Activated CD4-positive, CD25-positive, alpha-beta regulatory T cell treated with anti-CD3 and anti-CD28 coated beads, Interleukin-2, amount 50 U/mL, for 72 hours (primary cell): ENCODE data around the gene LPAR1.

Source experiments
- DNase-seq: peaks from one replicate; pipeline ENCODE4 v3.0.0; 2021

LPAR1 gene

DNA sequence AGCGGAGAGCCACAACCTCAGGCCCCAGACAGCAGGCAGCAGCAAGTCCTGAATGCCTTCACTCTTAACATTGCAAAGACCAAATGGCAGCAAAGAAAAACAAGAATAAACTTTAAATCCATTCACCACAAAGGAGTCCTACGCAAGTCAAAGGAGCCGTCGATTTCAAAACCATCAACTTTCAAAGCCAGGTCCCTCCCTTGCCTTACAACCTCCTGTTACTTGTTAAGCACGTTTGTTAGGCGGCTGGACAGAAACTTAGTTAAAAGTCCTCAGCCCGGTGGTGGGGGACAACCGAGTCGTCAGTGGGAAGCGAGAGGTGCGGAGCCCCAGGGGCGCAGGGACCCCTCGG lies 938 bp downstream of the LPAR1 start:
- DNase-seq: no peak

DNA sequence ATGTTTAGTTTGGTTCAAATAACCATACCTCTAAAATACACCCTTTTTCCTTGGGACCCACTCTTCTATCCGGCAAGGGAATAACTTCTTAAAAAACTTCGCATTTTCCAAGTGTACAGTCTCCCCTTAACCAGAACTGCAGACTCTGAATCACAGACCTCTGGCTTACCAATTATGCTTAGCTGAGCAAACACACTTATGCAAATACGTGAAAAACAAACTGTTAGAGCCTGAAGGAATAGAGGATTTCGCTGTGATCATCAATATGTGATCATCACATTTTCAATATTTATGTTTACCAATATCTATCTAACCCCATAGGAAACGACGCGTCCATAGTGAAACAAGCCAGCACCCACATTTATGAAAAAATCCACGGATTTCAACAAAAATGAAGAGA lies 1.3 kb downstream of the LPAR1 start:
- no peak for DNase-seq

DNA sequence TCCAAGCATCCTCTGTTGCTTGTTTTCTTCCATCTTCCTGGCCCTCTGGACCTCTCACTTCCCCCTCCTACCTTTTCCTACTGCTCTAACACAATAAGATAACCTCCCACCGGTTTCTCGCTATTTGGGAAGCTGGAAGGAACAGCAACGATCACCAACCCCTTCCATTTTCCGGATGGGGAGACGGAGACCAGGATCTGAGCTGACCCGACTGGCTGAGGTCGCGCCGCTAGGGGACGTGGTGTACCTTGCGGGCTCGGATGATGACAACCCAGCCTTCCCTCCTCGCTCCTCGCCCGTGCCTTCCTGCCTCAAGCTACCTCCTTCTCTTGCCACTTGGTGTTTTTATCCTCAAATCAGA lies 1.9 kb downstream of the LPAR1 start:
- DNase-seq: no peak

DNA sequence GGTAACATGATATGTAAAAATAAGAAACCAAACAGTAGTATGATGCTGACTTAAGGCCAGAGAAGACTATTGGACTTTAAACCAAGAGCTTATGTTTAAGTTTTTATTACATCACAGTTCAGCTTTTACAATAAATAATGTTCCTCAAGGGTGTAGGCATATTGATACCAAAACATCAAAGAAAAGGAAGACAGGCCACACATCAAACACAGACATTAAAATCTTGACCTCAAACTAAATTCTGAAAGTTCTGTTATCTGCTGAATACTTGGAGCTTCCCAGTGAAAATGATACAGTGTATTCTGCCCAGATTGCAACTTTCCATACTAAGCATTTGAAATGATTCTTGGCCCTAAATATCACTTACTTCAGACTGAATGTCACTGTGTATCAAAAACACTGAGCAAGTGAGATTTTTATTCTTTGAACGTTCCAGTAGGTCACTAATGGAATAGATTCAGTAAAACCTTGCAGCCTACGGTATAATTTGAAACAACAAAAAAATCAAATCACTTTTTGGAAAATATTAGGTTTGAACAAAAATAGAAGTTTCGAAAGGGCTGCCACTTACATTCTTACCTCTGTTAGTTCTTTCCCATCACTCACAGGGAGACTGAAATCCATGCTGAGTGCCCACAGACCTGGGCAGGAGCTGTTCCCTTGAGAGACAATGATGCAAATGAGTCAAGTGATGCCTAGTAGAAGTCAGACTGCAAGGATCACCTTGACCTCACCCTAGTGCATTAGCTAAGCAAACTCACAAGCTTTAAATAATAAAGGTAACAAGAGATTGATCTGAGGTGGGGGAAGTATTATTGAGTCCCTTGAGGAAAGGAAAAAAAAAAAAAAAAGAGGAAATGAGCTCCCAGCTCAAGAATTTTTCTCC lies 2.5 kb downstream of the LPAR1 start:
- no peak for DNase-seq

DNA sequence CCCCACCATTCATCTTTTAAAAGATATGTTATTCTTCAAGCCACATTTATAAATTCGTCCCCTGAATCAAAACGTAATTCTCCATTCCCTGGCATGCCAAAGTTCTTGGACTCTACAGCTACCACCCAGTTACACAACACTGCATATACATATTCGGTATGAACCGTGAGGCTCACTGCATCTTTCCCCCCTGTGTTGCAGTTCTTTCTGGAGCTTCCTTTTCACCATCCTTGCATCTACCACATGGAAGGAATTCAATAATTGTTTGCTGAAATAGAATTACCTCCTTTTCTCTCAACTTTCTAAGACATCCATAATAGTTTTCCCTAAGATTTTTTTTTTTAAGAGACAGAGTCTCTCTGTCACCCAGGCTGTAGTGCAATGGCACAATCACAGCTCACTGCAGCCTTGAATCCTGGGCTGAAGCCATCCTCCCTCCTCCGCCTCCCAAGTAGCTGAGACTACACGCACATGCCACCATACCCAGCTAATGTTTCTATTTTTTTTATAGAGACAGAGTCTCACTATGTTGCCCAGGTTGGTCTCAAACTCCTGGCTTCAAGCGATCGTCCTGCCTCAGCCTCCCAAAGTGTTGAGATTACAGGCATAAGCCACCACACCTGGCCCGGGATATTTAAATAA lies 3.3 kb downstream of the LPAR1 start:
- no peak for DNase-seq

DNA sequence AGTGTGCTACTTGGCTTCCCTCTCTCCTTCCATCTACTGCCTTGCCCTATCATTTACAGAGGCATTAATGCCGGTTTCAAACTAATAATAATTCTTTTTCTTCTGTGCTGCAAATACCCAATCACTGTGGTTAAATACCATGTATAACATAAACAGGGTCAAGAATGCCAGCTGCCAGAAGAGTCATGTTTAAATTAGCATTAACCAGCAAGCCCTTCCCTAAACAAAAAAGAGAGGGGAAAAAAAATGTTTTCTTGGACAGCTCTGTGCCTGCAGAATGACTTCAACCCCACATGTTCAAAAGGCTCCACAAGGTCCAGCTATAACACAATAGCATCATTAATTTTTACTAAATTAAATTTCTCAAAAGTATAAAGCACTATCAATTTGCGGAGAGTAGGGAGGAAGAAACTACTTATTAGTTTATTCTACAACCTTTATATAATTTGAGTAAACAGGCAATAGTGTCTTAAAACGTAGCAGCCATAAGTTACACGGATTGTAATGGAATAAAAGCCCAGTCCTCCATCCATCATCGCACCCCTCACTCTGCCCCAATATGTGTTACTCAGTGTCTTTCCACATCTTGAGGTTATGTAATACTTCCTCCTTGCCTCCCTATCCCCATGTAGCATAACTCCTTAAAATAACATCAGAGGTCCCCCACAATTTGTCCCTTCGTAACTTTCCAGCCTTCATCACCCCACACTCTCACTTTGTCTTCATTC lies 3.9 kb downstream of the LPAR1 start:
- DNase-seq: no peak

DNA sequence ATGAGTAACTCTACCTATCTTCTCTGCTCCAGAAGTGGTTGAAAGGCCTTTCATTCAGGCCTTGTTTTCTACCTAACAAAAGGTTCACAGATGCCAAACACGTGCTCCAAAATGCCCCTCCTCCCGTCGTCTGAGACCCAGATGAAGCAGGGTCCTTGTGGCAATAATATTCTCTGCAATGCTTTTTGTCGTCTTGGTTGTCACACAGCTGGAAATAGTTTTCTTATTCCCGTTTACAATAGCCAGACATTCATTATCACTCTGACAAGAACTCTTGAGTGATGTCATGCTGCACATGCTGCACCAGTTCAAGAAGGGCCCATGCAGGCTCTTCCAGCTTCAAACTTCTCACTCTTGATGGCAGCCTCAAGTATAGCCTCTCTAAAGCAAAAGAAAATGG lies 7.8 kb downstream of the LPAR1 start:
- no peak for DNase-seq

DNA sequence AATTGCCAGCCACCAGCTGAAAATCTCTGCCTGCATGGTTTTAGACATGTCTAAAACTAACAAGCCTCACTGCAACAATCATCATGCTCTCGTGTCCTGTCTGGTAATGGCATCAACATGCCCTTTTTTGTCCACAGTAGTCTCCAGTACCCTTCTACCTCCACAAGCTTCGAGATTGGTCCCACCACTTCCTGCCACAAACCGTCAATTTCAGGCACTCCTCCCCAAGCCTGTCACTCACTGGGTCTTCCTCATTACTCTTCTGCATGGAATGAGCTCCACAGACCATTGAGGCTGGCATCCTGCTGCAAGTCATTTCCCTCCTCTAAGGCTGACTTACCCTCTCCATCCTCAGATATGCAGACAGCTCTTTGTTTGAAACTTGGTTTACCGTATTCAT lies 9.0 kb downstream of the LPAR1 start:
- DNase-seq: no peak

DNA sequence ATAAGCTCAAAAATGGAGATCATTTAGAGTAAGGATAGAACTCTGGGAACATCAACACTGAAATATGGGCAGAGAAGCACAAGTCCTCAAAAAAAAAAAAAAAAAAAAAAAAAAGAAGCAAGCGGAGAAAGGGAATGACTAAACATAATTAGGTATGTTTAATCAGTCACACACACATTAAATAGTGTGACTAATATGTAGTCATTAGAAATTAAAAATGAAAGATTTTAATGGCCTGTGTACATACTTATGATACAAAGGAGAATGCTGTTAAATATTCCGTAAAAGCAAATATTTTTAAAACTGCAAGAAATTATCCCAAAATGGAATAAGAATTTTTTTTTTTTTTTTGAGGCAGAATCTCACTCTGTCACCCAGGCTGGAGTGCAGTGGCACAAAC lies 10.5 kb downstream of the LPAR1 start:
- no peak for DNase-seq

DNA sequence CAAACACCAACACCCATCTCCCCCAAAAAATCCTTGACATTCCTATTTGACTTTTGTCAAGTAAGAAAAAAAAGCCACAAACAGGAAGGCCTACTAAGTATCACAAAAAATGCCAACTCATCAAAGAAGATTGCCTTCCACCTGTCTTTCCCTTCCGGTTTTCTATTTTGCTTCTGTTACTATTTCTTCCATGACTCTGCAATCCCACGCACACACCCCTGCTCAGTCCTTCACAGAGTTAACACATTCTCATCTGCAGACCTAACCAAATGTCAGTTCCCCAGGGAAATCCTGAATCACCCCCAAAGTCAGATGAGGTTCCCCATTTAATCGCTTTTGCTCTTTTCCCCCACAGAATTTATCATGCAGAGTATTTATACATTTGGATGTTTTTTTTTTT lies 15.1 kb downstream of the LPAR1 start:
- no peak for DNase-seq

DNA sequence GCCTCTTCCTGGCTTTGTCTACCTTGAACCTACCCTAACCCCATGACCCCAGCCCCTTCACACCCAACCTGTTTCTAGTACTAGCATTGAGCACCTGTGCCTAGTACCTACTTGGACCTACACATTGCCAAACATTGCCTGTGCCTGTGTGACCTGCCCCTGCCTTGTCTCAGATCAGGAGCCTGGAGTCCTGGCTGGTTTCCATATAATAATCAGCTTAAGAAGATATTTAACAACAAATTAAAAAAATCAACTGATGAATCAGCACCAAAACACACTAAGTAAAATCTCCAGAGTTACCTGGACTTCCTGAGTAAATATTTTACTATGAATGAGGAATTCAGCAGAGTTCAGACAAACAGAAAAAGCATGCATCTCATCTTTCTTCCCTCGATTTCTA lies 17.7 kb downstream of the LPAR1 start:
- DNase-seq: no peak

DNA sequence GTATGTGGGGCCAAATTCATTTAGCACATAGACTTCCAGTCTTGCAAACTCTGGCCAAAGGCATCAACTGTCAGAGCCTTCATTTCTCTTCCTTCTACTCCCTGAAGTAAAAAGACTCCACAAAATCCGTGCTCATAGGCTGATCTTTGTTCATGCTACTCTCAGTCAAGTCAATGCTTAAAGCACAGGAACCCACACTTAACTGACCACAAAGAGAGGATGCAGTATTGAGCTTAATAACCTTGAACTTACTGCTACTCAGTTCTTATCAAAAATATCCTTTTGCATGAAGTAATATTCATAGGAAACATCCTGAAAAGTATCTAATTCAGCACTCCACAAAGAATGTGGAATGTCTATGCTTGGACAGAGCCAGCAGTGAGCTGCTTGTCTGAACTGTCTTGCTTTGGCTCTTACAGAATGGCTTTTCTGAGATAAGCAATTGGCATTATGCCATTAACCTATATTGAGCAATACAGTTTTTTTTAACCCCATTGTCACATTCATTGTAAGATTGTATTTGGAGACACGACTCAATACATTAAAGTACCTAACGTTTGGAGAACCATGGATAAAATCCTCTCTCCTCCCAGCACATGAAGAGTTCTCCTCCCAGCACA lies 21.7 kb downstream of the LPAR1 start:
- DNase-seq: no peak

DNA sequence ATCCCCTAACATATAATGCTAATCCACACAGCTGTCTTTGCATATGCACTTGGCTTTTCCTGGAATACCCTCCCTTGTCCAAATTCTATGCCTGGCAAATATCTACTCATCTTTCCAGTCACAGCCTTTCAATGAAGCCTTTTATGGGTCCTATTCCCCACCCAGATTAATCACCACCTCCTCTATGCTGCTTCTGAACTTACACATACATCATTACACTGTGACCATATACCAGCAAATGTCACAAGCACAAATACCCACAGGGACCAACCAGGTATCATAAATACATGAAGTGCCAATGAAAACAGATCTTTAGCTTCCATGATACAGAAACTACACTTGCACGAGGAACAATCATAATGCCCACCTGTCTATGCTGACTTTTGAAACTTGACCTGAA lies 22.3 kb downstream of the LPAR1 start:
- DNase-seq: no peak

DNA sequence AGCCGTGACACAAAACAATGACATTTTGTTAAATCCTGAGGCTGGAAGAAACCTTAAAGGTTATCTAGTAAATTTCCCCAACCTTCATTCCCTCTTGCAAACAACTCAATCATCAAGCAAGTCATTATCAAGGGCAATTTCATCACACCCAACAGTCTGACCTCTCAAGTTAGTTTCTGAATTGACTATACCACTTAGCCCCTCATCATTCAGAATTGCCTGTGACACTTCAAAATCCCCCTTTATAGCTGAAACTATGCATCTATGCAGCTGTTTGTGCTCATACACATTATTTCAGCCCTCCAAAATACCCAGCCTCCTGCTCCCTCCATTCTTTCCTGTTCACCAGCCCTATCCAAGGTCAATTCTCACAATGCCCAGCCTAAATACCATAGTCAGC lies 24.6 kb downstream of the LPAR1 start:
- no peak for DNase-seq

DNA sequence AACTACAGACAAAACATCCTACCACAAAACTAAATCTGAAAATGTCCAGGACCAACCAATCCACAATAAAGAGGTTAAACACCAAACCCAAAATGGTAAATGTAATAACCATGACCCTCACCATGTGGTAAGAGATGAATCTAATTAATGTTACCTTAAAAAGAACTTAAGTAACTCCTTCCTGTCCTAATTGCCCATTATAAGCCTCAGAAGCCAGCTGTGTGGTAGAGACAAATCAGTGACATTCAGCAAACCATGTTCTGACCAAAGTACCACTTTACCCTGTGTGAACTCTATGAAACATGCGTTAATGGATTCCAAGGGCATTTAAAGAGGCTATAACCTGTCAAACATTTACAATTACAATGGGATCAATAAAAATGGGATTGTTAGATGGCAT lies 25.0 kb downstream of the LPAR1 start:
- DNase-seq: no peak

DNA sequence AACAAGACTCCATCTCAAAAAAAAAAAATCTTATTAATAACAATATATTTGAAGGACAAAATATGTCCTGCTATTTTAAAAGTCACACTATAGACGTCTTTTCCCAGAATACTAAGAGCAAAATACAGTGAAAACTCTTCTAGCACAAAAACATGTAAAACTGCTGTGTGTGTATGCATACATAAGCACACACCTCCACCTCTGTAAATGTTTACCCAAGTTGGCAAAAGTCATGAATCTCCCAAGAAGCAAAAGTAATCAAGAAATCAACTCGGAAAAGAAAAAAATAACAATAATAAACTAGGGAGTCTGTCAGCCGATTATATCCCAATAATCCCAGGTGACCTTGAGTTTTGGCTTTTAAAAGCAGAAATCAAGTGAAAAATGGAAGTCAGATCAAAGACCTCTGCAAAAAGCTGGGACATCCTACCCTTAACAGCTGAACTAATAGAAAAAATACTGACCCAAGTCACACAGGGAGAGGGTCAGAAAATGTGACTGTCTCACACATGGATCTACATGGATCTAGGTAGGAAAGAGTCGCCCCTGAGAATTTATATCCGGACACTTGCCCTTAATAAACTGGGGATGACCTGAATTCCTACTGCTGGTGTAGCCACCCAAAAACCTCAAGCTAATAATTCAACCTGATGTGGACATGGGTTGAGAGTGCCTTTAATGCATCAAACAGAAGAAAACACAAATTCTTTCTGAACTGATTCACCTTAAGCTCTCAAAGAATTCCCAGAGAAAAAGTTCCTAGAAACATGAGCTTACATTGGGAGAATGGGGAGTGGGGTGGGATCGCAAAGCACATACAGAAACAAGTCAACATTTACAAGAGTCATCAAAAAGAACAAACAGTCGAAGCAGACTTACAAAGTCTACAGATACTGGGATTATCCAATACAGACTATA lies 29.9 kb downstream of the LPAR1 start:
- DNase-seq: no peak

DNA sequence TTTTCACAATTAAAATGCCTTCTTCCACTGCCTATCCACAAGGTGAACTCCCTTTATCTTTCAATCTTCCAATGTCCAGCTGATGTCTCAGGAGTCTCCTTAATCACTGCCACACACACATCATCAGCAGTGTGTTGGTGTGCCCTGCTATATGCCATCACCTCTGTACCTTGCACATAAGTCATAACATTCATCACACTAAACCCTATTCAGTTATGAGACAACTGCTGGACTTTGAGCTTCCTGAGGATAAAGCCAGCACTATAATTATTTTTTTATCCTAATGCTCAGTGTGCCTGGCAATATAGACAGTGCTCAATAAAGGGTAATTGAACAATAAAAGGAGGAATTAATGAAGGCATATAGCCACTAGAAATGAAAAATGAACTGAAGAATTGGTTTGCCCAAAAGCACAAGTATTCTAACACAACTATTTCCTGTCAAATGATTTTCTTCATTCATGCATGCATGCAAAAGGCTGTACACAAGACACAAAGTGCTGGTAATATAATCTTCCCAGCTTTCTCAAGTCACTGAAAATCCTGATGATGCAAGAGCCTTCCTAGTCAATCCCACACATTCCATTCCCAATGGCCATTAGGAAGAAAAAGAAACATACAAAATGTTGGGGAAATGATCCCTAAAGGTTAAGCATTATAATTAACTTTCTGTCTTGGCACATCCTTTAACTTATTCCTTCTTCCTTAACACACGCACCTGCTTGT lies 32.4 kb downstream of the LPAR1 start:
- no peak for DNase-seq

DNA sequence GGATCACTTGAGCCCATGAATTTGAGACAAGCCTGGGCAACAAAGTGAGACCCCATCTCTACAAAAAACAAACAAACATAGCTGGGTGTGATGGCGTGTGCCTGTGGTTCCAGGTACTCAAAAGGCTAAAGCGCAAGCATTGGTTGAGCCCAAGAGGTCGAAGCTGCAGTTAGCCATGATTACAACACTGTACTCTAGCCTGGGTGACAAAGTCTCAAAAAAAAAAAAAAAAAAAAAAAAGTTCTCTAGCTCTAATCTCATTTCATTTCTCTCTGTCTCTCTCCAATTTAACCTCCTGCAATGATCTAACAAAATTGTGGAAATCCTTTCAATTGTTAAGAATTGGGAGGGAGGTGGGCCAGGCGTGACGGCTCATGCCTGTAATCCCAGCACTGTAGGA lies 33.3 kb downstream of the LPAR1 start:
- no peak for DNase-seq

DNA sequence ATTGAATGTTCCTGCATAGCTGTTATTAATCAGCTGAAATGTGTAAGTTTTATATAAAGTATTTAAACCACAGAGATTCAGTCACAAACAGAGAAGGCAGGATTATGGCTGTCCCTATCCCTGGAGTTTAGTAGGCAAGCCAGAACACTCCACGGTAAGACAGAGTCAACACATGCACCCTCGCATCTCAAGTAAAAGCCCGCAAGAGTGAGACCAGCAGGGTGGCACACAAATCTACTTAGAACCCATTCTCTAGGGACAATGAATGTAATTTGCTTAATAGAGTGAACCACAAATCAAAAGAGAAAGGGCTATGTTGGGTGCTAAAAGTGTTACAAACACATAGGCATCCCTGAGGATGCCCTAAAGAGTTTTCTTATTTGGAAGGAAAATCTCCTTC lies 35.1 kb downstream of the LPAR1 start:
- DNase-seq: no peak

DNA sequence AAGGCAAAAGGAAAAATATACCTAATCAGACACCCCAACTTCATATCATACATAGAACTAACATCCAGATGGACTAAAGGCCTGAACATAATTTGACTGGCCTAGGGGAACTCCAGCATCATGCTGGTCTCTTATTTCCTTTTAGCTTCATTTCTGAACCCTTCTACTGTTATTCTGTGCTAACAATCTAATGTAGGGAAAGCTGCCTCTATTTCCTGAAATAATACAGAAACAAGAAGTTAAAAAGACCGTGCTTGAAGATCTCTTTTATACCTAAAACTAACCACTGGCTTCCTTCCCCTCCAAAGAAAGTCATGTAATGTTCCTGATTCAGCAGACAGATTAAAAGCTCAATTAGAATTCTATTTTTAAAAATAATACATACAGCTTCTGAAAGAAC lies 36.7 kb downstream of the LPAR1 start:
- no peak for DNase-seq

DNA sequence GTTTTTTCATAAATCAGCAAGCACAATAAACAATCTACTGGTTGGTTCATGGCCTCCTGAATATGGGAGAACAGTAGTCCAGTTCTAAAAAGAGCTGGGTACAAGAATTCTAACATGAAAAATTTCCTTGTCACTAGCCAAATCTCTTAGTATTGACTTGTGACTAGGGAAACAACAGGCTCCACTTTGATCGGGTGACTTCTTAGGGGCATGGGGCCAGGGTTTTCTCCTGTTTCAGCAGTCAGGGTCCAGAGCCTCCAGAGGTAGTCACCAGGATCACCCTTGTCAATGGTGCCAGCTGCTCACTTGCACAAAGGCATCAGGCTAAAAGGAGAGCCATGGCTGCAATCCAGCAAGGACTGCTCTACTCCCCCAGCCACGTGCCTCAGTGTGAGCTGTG lies 38.1 kb downstream of the LPAR1 start:
- DNase-seq: no peak

DNA sequence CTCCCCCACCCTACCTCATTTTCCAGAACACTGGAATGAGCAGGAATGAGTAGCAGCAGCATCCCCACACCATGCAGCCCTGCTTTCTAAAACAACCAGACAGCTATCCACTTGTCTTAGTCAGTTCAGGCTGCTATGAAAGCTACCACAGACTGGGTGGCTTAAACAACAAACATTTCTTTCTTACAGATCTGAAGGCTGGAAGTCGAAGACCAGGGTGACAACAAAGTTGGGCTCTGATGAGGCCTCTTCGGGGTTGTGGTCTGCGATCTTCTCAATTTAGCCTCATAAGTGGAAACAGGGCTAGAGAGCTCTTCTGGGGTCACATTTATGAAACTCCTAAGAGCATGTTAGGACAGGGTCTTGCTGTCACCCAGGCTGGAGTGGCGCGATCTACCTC lies 38.9 kb downstream of the LPAR1 start:
- no peak for DNase-seq
